Liver (tissue), 9 donors: Measurements from ENCODE around the gene STK17B. TPM values are rescaled to one million over a fixed set of nuclear protein-coding genes. Genes with fewer than 3 reads are reported as not detected.

Source experiments
- DNase-seq: peaks from one replicate; pipeline ENCODE4 v3.0.0-alpha.2; 2017; ENCODE audit warnings: low spot score
- H3K27ac ChIP-seq, 2 donors: one replicate each; pipeline ENCODE4 v1.7.0; 2013; ENCODE audit warnings: inconsistent platforms in 2 of 2, low read length in 2 of 2, control low read depth in 1 of 2, low read depth in 1 of 2, mild to moderate bottlenecking in 1 of 2
- H3K27me3 ChIP-seq, 4 donors: one replicate each; pipeline versions ENCODE4 v1.6.1 to v1.7.0; 2013; ENCODE audit warnings: low read length in 3 of 4, inconsistent platforms in 1 of 4, mild to moderate bottlenecking in 1 of 4, moderate library complexity in 1 of 4; ENCODE audit not compliant: control insufficient read depth in 4 of 4, insufficient read depth in 4 of 4
- H3K36me3 ChIP-seq, 4 donors: one replicate each; pipeline versions ENCODE4 v1.6.1 to v1.7.0; 2013; ENCODE audit warnings: low read length in 3 of 4, mild to moderate bottlenecking in 3 of 4, low read depth in 1 of 4, moderate library complexity in 1 of 4; ENCODE audit not compliant: control insufficient read depth in 4 of 4, insufficient read depth in 3 of 4
- H3K4me1 ChIP-seq, 4 donors: one replicate each; pipeline versions ENCODE4 v1.6.1 to v1.7.0; 2013; ENCODE audit warnings: low read length in 3 of 4, mild to moderate bottlenecking in 3 of 4, moderate library complexity in 1 of 4; ENCODE audit not compliant: control insufficient read depth in 4 of 4, insufficient read depth in 4 of 4
- H3K4me3 ChIP-seq, 3 donors: one replicate each; pipeline versions ENCODE4 v1.6.1 to v1.7.0; 2013; ENCODE audit warnings: low read length in 3 of 3, control low read depth in 1 of 3, low read depth in 1 of 3, mild to moderate bottlenecking in 1 of 3
- H3K9ac ChIP-seq, 2 donors: one replicate each; pipeline ENCODE4 v1.7.0; 2013; ENCODE audit warnings: low read length in 2 of 2, mild to moderate bottlenecking in 2 of 2, moderate library complexity in 2 of 2, control low read depth in 1 of 2, low read depth in 1 of 2
- H3K9me3 ChIP-seq, 4 donors: one replicate each; pipeline versions ENCODE4 v1.6.1 to v1.7.0; 2013; ENCODE audit warnings: low read length in 3 of 4; ENCODE audit not compliant: control insufficient read depth in 4 of 4
- ATF3 ChIP-seq: IDR thresholded peaks from 2 replicates; pipeline ENCODE4 v1.6.1; 2016; ENCODE audit warnings: antibody characterized with exemption
- EGR1 ChIP-seq, 2 donors: IDR thresholded peaks; 2 replicates each; pipeline ENCODE4 v1.6.1; 2016 to 2018; ENCODE audit warnings: antibody characterized with exemption in 2 of 2, low read depth in 2 of 2
- FOXA1 ChIP-seq: IDR thresholded peaks from 2 replicates; pipeline ENCODE4 v1.6.1; 2016; ENCODE audit warnings: antibody characterized with exemption
- HNF4A ChIP-seq, 2 donors: conservative IDR thresholded peaks; 2 replicates each; pipeline ENCODE4 v1.6.1; 2016; ENCODE audit warnings: antibody characterized with exemption in 2 of 2, mild to moderate bottlenecking in 2 of 2
- JUND ChIP-seq, 2 donors: IDR thresholded peaks; 2 replicates each; pipeline ENCODE4 v1.6.1; 2016; ENCODE audit warnings: antibody characterized with exemption in 2 of 2
- MAX ChIP-seq: IDR thresholded peaks from 2 replicates; pipeline ENCODE4 v1.6.1; 2016; ENCODE audit warnings: antibody characterized with exemption
- NR2F2 ChIP-seq: IDR thresholded peaks from 2 replicates; pipeline ENCODE4 v1.6.1; 2016; ENCODE audit warnings: antibody characterized with exemption
- REST ChIP-seq: IDR thresholded peaks from 2 replicates; pipeline ENCODE4 v1.6.1; 2016; ENCODE audit warnings: antibody characterized with exemption, mild to moderate bottlenecking
- TAF1 ChIP-seq: conservative IDR thresholded peaks from 2 replicates; pipeline ENCODE4 v1.6.1; 2016; ENCODE audit warnings: antibody characterized with exemption, mild to moderate bottlenecking
- YY1 ChIP-seq: IDR thresholded peaks from 2 replicates; pipeline ENCODE4 v1.6.1; 2016; ENCODE audit warnings: antibody characterized with exemption, mild to moderate bottlenecking
- ZBTB33 ChIP-seq: IDR thresholded peaks from 2 replicates; pipeline ENCODE4 v1.6.1; 2016; ENCODE audit warnings: antibody characterized with exemption
- WGBS: extraction: QIAGEN DNeasy Blood & Tissue Kit; methylation state at CpG from one replicate; pipeline ENCODE4 v1.1.7; 2013; 5-methylcytosine and 5-hydroxymethylcytosine counted together
- polyA plus RNA-seq, 2 donors: library from polyadenylated mRNA; stranded (reverse) in 1 of 2; unstranded in 1 of 2; fragments of 200-250 nt in 1 of 2; fragments of >200 nt in 1 of 2; fragmentation: Nextera tagmentation in 1 of 2; extraction: Ambion mirVana in 1 of 2; gene quantifications; one replicate each; pipeline versions ENCODE4 v1.2.1 to v1.2.3, GENCODE V29; 2013 to 2015
- total RNA-seq, 2 donors: library from RNA; depleted of rRNA; stranded (reverse); fragments of >200 nt; gene quantifications; one replicate each; pipeline ENCODE4 v1.2.3, GENCODE V29; 2014
- donor health status: healthy.
- donor health status: healthy.
- donor health status: healthy.
- donor health status: healthy.
- donor health status: healthy.

Gene STK17B
- total and polyA plus RNA-seq, 4 donors: 1.0 to 21.8 (median 4.6) TPM

GRCh38 chr2:196086517-196087368, 84.6 kb downstream of the STK17B start:
- Histone ChIP-seq H3K27me3 (no peaks in the 10 kb centered on the region), H3K27ac (no peak overlapping the region), H3K9ac (no peak overlapping the region), H3K36me3 (no peaks in the 10 kb centered on the region), H3K4me1 (no peaks in the 10 kb centered on the region), H3K4me3 (no peak overlapping the region), H3K9me3 (no peaks in the 10 kb centered on the region)
- WGBS: 78% methylated on average over 7 of the region's 7 CpGs
- no peak for TF ChIP-seq HNF4A (conservative IDR thresholded peaks at IDR 0.05)
- no peak for TF ChIP-seq JUND (IDR thresholded peaks at IDR 0.05)
- no peak for DNase-seq

GRCh38 chr2:196083601-196084000, 87.8 kb downstream of the STK17B start:
- Histone ChIP-seq H3K27me3 (no peaks in the 10 kb centered on the region), H3K4me1 (peaks cover under 1 to 16% (median 6%) of the 10 kb centered on the region in 4 donors), H3K9ac (no peak overlapping the region), H3K36me3 (no peaks in the 10 kb centered on the region), H3K4me3 (no peak overlapping the region), H3K27ac (no peak overlapping the region), H3K9me3 (no peaks in the 10 kb centered on the region)
- DNase-seq: no peak
- 92% methylated on average over 5 of the region's 5 CpGs for WGBS
- TF ChIP-seq NR2F2 (no peak), HNF4A (conservative IDR thresholded peaks at IDR 0.05) (no peak), TAF1 (no peak), EGR1 (IDR thresholded peaks at IDR 0.05; ENCODE audit: low read depth in 2 of 2) (no peak), YY1 (no peak), ZBTB33 (no peak), REST (no peak), FOXA1 (no peak), MAX (no peak), ATF3 (no peak)

Other genes starting within 250 kb of the STK17B start
- gene DNAH7, start 102.7 kb downstream of the STK17B start, total RNA-seq: under 1 TPM; under 0.01 to 0.50 TPM
- under 1 TPM; 0.02 to 0.11 TPM for gene DNAH7, start 102.7 kb downstream of the STK17B start, polyA plus RNA-seq